Dedifferentiated amniotic fluid mesenchymal stem cell (primary cell): ENCODE measurements around the gene MEA1.
"Not testable (repeated sequence)": the region's sequence is repeated elsewhere in the genome, so short reads cannot be mapped to it uniquely, and the experiment has no call there.

ENCODE experiments used
- DNase-seq: peaks from one replicate; pipeline ENCODE4 v3.0.0-alpha.2; 2016; ENCODE audit errors: extremely low spot score

Gene MEA1

DNA sequence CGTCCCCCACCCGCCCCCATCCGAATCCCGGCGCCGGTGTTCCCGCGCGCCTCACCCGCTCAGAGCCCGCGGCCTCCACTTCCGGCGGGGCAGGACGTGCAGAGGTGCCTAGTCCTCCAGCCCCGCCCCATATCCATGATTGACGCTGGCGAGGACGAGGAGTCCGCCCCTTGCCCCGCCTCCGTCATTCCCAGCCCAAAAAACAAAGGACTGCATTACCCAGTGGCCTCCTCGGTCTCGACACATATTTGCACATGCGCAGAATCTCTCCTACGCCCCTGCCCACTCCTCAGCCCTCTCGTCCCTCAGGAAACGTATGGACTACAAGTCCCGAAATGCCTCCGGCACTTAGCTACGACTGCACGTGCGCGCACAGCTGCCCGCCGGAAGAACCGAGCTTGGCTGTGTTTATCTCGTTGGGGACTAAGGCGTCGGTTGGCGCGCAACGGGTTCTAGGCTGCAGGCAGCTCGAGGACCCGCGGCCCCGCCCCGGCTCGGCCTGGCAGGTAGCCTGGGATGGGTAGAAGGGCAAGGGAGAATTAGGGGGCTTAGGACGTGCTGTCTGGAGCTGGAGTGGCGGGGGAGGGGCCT, at the start of gene MEA1, which contains the start of gene KLHDC3:
Gene MEA1 (minus strand): TSS at position 104 of the 591 bp plus-strand sequence. CDS start 133 bp downstream, outside the sequence.
Gene KLHDC3 (plus strand): TSS at position 407 of the 591 bp plus-strand sequence. CDS start 2,944 bp downstream, outside the sequence.
- DNase-seq = peak; percentile 100

DNA sequence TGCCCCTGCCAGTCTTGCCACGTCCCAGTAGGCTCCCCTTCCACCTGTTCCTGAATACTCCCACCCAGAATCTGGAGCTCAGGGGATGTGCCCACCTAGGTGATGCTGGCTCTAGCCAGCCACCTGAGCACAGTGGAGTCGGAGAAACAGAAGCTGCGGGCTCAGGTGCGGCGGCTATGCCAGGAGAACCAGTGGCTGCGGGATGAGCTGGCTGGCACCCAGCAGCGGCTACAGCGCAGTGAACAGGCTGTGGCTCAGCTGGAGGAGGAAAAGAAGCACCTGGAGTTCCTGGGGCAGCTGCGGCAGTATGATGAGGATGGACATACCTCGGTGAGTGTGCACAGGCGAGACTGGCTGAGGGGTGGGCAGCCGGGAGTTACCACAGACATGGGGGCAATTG, 49.1 kb upstream of the MEA1 start:
- no peak for DNase-seq

DNA sequence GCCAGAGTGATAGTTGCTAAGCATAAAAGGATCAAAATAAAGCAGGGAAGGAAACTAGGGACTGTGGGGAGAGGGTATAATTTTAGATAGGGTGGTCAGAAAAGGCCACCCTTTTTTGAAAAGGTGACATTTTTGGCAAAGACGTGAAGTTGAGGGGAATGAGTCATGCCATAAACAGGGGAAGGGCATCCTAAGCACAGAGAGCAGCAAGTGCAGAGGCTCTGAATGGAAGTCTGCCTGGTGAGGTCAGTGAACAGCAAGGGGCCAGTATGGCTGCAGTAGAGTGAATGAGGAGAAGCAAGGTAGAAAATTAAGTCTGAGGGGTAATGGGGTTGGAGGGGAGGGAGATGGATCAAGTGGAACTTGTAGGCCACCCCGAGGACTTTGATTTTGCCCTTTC, 48.1 kb upstream of the MEA1 start:
- no peak for DNase-seq

DNA sequence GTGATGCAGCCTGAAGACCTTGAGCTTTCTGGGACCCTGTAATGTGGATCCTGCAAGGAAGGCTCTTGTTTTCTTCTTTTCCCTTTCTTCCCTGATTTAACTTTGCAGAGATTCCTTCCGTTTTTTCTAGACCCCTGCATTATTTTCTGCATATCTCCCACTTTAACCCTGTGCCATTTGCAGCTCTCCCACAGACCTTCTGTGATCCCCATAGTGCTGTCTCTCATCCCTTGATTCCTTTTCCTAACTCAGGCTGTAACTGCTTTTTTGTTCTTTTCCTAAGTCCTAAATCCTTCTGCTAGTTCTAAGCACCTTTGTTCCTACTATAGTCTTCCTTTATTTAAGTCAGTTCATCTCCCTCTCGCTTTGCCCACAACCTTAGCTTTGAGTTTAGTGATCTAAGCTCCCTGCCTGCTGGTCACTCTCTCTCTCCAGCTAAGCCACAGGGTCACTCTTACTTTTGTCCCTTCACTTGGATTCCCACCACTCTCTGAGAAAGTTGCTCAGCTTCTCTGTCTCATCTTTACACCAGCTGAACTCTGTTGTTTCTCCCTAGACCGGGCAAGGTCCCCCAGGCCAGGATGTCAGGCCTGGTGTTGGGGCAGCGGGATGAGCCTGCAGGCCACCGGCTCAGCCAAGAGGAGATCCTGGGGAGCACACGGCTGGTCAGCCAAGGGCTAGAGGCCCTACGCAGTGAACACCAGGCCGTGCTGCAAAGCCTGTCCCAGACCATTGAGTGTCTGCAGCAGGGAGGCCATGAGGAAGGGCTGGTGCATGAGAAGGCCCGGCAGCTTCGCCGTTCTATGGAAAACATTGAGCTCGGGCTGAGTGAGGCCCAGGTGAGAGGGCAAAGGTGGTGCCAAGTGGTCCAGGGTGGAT, 47.2 kb upstream of the MEA1 start:
- no peak for DNase-seq

DNA sequence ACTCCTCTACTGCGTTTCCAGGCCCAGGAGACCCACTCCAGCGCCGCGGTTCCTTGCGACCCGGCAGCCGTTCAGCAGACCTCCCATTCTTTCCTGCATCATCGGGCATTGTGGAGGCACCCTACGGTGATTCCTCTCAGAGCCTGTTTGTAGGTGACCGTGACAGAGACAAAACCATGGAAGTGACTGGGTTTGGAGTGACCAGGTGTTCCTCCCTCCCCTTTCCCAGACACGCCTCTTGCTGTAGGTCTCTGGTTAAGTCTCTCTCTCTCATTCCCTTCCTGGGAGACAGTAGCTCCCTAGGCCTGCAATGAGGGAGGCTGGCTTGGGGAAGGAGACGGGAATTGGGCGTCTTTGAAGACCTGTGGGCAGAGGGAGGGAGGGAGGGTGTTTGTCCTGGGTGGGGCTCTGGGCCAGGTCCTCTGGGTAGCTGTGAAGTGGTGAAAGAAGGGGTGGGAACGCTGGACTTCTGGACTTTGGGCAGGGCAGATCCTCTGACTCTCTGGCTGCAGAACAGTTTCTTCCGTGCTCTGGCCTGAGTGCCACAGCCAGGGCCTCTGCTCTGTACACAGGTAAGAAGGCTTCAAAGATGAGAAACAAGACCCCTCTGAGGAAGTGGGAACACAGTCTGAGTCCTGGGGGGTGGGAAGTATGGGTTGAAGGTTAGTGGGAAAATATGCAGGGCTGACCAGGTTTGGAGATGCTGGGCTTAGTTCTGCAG, 46.4 kb upstream of the MEA1 start:
- DNase-seq = no peak

DNA sequence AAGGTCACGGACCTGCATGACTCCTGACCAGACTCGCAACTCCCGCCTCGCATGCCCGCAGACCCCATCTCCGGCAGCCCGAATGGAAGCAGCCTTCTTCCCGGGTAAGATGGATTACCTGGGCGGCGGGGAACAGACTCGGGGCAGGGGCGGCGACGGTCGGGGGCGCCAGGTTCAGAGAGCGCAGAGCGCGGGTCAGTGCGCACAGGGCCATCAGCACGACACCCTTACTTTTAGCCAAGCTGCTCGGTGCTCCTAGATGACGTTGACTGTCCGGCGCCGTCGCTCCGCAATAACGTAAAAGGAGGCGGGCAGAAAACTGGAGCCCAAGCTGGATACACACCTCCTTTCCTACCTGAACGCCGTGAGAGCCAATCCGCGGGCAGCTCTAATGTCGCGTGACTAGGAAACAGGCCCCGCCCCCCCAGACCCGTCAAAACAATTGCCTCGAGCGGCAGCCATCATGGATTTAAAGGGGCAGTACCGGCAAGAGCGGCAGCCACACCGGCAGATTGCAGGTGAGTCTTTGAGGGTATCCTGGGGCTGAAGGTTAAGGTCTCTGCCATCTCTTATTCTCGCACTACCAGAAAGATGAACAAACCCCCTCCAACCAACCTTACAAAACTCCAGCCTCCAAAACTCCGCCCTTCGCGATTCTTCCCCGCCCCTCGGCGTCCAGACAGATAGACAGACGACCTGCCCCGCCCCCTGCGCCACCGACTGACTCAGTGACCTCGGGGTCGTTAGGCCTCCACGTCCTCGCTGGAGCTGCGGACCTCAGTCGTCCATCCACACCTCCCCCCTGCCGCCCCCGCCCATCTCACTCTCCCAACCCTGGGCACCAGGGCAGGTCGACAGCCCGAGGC, 45.7 kb upstream of the MEA1 start, which contains the start of the genes KLC4 and MRPL2:
Gene KLC4 (plus strand): TSS at position 464 of the 866 bp plus-strand sequence. CDS start 1,705 bp downstream, outside the sequence.
Gene MRPL2 (minus strand): TSS at position 267 of the 866 bp plus-strand sequence. CDS start 53 bp downstream, at position 214.
- peak; percentile 99 for DNase-seq

DNA sequence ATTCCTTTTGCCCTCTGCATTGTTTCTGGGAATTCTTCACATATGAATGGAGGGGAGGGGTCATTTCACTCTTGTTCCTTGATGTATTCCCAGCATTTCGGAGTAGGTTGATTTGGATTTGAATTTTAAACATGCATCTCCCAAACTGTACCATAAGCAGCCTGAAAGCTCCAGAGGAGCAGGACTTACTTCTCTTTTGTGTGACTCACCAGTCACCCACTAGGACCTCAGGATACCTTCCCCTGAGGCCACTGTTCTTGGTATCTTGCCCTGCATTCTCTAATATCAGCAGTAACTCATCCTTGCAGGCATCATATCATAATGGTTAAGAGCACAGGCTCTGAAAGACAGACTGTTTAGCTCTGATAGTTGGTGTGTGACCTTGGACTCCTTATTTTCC, 44.8 kb upstream of the MEA1 start:
- DNase-seq = no peak

DNA sequence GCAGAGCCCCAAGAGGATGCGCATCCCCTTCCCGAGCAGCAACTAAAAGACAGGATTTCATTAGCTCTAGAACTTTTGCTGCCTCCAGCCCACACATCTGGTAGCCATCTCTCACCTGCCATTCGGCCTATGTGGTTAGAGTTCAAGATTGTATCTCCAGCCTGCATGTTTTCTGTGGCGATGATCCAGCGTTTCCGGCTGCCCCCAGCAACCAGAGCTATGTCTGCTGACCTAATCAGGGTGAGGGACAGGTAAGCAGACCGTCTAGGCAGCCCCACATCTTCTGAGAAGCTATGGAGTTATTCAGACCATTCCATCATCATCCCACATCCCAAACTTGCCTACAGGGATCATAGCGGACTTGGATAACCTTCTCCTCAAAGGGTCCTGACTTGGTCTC, 42.2 kb upstream of the MEA1 start:
- DNase-seq = no peak

DNA sequence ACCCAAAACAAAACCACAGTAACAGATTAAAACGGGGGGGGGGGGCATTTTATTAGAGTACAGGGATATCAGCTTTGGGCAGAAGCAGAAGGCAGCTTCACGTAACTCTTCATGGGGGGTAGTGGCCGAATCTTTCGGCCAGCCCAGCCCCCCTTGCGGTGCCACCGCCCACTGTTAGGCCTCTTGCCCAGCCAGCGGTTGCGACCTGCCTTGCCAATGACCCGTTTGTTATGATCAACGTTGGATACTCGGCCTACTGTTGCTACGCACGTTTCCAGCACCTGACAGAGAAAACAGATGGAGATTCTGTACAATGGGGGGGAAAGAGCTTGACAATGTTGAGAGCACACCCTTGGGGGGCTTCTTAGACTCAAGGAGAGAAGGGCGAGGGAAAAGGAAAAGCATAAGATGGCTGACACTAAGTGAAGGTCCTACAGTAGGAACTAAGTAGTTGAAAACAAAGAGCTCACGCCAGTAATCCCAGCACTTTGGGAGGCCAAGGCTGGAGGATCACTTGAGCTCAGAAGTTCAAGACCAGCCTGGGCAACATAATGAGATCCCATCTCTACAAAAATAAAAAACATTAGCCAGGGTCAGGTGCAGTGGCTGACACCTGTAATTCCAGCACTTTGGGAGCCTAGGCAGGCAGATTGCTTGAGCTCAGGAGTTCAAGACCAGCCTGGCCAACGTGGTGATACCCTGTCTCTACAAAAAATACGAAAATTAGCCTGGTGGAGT, 40.6 kb upstream of the MEA1 start:
- DNase-seq = no peak

DNA sequence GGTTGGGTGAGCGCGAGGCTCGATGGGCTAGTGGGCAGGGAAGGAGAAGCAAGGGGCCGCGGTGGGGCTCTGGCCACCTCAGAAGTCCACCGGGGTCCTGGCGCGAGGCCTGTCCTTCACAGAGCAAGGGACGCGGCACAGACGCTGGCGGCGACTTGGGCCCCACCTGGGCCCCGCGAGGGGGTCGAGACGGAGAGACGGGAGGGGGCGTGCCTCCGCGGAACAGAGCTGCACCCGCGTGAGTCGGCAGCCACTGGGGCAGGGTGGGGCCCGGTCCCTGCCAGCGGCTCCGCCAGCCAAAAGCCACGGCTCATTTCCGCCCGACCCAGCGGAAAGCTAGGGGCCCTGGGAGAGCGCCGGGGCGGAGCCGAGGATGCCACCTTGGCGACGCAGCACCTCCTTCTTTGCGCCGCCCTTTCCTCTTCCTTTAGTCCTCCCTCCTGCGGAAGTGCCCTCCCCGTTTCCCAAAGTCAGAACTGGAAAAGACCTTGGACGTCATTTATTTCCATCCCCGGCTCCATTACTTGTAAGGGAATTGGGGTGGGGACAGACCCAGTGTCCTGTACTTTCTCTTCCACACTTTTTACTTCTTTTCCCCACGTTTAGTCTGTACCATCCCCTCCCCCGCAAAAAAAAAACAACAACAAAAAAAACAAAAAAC, 39.9 kb upstream of the MEA1 start, which contains the start of gene CUL7:
Gene CUL7 (minus strand): TSS at position 307 of the 661 bp plus-strand sequence. CDS start 1,063 bp downstream, outside the sequence.
- peak; percentile 94 for DNase-seq

DNA sequence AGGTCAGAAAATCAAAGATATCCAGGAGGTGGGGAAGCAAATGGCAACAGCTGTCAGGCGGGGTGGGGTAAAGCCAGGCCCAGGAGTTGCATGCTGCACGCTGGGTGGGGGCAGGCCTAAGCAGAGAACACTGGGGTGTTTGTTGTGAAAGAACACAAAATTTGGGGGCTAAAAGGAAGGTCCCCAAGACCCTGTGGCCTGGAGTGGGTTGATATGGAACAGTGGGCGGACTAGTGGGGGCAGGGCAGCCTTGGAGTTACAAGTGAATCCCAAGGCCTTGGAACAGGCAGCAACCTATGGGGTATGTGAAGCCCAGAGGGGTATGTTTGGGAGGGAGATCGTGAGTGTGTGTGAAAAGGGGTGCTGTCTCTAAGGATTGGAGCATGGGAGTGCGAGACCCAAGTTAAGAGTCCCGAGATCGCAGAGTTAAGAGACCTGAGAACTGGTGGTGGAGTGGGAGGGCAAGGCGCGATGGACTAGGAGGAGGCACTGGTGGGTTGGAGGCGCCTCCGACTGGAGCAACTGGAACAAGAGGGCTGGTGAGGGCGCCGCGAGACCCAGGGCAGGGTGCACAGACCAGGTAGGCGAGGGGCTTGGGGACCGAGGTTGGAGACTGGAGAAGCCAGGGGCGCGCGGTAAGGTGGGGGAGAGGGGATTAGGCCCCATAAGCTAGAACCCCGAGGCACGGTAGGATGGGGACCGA, 39.2 kb upstream of the MEA1 start:
- DNase-seq = no peak

DNA sequence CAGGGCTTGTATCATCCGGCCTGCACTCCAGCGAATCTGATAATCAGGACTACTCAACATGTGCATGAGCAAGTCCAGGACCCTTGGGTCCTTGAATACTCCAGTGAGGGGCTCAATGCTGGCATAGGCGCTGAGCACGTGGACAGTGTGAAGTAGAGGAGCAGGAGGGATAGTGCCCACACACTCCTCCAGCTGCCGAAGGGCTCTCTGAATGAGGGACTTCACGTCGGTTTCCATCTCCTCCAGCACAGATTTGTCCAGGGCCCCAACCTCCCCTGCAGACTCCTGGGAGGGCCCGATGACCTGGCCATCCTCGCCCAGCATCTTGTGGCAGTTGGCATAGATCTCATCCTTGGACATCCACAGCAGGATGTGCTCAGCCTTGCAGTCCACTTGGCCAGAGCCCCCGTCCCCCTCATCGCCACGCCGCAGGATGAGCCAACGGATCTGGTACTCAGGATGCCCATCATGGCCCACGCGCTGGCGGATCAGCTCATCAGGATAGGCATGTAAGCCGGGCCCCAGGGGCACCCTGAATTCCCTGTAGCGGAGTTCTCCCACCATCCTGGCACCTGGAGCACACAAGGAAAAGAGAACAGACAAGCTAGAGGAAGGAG, 38.6 kb upstream of the MEA1 start:
- DNase-seq = no peak

DNA sequence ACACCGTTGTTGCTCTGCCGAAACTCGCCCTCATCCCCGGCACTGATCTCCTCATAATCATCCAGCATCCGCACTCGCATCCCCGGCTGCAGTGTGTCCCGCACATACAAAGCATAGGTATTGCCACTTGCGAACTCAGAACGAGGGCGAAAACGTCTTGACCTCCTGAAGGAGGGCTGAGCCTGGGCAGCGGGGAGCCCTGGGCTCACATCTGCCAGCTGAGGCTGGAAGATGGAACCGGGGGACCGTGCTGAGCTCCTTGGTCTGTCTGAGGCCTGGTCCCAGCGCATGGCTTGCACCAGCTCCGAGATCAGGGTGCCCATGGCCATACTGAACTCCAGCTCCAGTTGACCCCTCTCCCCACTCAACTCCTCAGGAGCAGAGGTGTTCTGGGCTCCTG, 37.2 kb upstream of the MEA1 start:
- no peak for DNase-seq

DNA sequence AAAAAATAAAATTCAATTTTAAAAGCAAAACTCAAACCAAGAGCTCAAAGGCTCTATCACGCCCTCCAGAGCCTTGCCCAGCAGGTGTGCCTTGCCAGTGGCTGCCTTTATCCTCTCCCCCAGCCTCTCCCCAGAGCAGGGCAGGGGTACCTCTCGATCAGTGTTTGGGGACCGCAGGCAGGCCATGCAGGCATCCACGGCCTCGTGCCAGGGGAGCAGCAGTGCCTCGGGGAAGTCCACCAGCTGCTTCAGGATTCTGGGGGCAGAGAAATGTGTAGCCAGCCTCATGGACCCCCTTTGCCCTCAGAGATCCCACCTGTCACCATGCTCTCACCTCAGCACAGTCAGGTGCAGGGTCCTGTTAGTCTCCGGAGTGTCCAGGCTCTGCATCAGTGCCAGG, 34.3 kb upstream of the MEA1 start:
- no peak for DNase-seq

DNA sequence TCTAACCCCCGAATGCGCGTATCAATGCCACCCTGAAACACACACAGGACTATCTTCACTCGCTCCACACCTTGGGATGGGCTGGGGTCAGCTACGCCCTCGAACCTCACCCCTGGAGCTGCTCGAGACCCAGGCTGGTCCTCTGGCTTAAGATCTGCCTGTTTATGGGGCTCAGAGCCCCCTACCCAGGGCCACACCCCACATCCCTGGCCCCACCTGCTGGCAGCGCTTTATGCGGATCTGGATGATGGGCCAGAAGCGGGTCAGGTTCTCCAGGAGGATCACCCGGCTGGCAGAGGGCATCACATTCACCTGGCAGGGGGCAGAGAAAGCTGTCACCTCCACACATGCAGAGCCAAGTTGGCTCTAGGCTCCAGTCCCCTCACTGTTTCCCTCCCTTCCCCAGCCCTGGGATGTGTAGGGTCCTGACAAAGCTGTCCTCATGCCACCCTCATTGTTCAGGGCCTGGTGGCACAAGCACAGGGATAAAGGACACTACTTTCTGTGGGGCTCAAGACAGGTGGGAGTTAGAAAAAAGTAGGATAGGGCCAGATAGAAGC, 31.7 kb upstream of the MEA1 start:
- no peak for DNase-seq

DNA sequence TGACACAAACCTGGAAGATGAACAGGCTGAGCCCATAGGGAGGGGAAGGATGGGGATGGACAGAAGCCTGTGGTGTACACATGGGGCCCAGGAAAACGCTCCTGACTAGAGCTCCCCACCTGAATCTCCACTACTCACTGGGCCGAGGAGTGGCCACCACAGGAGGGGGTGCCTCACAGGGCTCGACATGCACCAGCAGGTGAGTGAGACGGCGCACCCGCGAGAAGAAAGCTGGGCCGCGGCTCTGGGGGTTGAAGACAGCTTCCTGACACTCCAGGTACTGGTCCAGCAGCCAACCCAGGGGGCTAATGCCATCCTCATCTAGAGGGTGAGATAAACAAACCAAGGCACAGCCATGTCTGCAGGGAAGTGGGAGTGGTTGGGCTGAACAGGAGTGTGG, 29.6 kb upstream of the MEA1 start:
- DNase-seq = no peak

DNA sequence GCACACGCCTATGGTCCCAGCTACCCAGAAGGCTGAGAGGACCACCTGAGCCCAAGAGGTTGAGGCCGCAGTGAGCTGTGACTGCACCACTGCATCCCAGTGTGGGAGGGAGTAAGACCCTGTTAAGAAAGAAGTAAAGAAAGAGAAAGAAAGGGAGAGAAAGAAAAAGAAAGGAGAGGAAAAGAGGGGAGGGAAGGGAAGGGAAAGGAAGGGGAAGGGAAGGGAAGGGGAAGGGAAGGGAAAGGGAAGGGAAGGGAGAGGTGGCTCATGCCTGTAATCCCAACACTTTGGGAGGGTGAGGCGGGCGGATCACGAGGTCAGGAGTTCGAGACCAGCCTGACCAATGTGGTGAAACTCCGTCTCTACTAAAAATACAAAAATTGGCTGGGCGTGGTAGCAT, 27.7 kb upstream of the MEA1 start:
- DNase-seq = not testable (repeated sequence)

DNA sequence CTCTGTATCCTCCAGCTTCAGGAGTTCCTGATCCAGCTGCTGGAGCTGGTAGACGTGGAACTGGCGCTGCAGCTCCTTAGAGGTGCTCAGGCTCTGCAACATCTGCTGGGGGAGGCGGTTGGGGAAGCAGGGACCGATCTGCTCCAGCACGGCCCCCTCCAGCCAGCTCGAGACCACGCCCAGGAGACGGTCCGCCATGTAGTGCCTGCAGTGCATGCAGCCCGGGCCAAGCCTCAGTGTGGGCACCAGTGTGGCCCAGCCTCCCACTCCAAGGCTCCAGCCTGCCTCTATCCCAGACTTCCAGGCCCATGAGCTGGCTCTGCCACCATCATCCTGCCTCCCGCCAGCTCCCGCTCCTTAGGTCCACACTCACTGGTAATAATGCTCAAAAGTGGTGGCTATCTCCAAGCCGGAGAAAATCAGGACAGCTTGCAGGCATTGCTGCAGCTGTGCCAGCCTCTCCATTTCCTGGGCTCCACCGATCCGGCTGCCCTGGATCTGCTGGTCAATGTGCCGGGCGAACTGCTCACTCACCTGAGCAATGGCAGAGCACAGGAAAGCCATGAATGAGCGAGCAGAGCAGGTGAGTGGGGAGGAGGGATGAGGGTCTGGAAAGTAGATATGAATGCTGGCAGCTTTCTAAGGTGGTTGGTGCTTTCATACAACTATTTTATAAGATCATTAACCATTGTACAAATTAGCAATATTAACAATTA, 27.0 kb upstream of the MEA1 start:
- no peak for DNase-seq
